Stomach (tissue), 9 donors: Measurements from ENCODE around the gene TAP1. TPM values are rescaled to one million over a fixed set of nuclear protein-coding genes. Genes with fewer than 3 reads are reported as not detected.
A peak's percentile ranks its signal among the peaks of the same experiment; 100 is the strongest.

Experiments used
- DNase-seq, 2 donors: peaks; one replicate each; pipeline versions ENCODE4 v3.0.0 to v3.0.0-alpha.2; 2013 to 2019
- H3K27ac ChIP-seq, 5 donors: fragments of 200-600 bp in 4 of 5; sonication (generic) in 4 of 5; one replicate each; pipeline ENCODE4 v1.5.1; 2013 to 2019; ENCODE audit warnings: mild to moderate bottlenecking in 1 of 5, moderate library complexity in 1 of 5
- H3K27me3 ChIP-seq, 3 donors: fragments of 200-600 bp; sonication (generic); one replicate each; pipeline ENCODE4 v1.5.1; 2017 to 2019; ENCODE audit warnings: mixed run types in 1 of 3
- H3K36me3 ChIP-seq, 4 donors: fragments of 200-600 bp; sonication (generic); 1 replicate in 3 of 4; 2 replicates in 1 of 4; pipeline ENCODE4 v1.5.1; 2016 to 2019
- H3K4me1 ChIP-seq, 4 donors: fragments of 200-600 bp; sonication (generic); one replicate each; pipeline ENCODE4 v1.5.1; 2016 to 2019
- H3K4me3 ChIP-seq, 4 donors: fragments of 200-600 bp; sonication (generic) in 3 of 4; one replicate each; pipeline ENCODE4 v1.5.1; 2016 to 2019; ENCODE audit warnings: mild to moderate bottlenecking in 1 of 4
- H3K9me3 ChIP-seq, 4 donors: fragments of 200-600 bp; sonication (generic); one replicate each; pipeline ENCODE4 v1.5.1; 2016 to 2019
- EP300 ChIP-seq: sonication (generic); formaldehyde crosslinking; IDR thresholded peaks from one replicate; pipeline ENCODE4 v1.6.1; 2017; ENCODE audit warnings: antibody characterized with exemption
- POLR2A ChIP-seq, 4 donors: fragments of 450-650 bp; IDR thresholded peaks; one replicate each; pipeline ENCODE4 v1.6.1; 2016; ENCODE audit warnings: antibody characterized with exemption in 4 of 4, control low read depth in 2 of 4, mild to moderate bottlenecking in 1 of 4, moderate library complexity in 1 of 4
- POLR2AphosphoS5 ChIP-seq, 3 donors: sonication (generic); formaldehyde crosslinking; IDR thresholded peaks; one replicate each; pipeline ENCODE4 v1.6.1; 2016; ENCODE audit warnings: antibody characterized with exemption in 3 of 3
- WGBS, 5 donors: extraction: QIAGEN DNeasy Blood & Tissue Kit in 3 of 5; methylation state at CpG; one replicate each; pipeline versions ENCODE4 v1.1.5 to v1.1.7; 2013 to 2018; 5-methylcytosine and 5-hydroxymethylcytosine counted together
- intact Hi-C: fragments of 100-400 bp; cut with DNase I; formaldehyde crosslinking; loops from one replicate; pipeline ENCODE4 v1.15.1; 2023; ENCODE audit warnings: low total_unique reads
- polyA plus RNA-seq, 3 donors: library from polyadenylated mRNA; stranded (reverse); fragments of 200-250 nt; gene quantifications; one replicate each; pipeline ENCODE4 v1.2.3, GENCODE V29; 2013
- total RNA-seq, 5 donors: library from RNA; depleted of rRNA; stranded (reverse); fragments of >200 nt; gene quantifications; one replicate each; pipeline versions ENCODE4 v1.1.0 to v1.2.3, GENCODE V29; 2014 to 2016
- TF ChIP-seq, protein P1 (sequence below), 7 experiments: fragments of 450-650 bp in 4 of 7; fragments of 200-600 bp in 3 of 7; sonication (generic) in 3 of 7; IDR thresholded peaks; one replicate each; pipeline ENCODE4 v1.5.1; 2016 to 2019; ENCODE audit warnings: antibody characterized with exemption in 7 of 7, control low read depth in 2 of 7, mild to moderate bottlenecking in 1 of 7
- donor health status: healthy with polysubstance abuse.
- donor health status: Bipolar disorder and iron deficiency.
- donor health status: healthy.

The TAP1 gene
- total and polyA plus RNA-seq, 8 donors = 10.8 to 117 (median 25.3) TPM

DNA sequence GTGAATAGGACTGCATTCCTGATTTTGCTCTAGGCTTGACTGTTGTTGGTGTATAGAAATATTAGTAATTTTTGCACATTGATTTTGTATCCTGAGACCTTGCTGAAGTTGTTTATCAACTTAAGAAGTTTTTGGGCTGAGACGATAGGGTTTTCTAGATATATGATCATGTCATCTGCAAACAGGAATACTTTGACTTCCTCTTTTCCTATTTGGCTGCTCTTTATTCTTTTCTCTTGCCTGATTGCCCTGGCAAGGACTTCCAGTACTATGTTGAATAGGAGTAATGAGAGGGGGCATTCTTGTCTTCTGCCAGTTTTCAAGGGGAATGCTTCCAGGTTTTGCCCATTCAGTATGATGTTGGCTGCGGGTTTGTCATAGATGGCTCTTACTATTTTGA, 50.1 kb downstream of the TAP1 start:
- no peak for DNase-seq

DNA sequence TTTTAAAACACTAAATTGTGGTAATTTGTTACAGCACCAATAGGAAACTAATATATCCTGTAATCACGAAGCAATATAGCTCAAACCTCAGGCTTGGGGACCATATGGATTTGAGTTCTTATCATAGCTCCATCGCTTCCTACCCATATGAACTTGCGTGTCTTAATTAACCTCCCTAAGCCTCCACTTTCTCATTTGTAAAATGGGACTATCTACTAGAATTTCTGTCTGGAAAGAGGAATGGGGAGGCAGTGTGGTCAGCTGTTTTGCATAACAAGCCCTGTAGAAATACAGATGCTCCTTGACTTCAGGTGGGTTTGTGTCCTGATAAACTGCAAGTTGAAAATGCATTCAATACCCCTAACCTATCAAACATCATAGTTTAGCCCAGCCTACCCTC, 53.8 kb downstream of the TAP1 start:
- no peak for TF ChIP-seq POLR2A (IDR thresholded peaks at IDR 0.05)
- TF ChIP-seq POLR2AphosphoS5 (IDR thresholded peaks at IDR 0.05) = no peak
- no peak for TF ChIP-seq EP300
- TF ChIP-seq, protein P1, sequence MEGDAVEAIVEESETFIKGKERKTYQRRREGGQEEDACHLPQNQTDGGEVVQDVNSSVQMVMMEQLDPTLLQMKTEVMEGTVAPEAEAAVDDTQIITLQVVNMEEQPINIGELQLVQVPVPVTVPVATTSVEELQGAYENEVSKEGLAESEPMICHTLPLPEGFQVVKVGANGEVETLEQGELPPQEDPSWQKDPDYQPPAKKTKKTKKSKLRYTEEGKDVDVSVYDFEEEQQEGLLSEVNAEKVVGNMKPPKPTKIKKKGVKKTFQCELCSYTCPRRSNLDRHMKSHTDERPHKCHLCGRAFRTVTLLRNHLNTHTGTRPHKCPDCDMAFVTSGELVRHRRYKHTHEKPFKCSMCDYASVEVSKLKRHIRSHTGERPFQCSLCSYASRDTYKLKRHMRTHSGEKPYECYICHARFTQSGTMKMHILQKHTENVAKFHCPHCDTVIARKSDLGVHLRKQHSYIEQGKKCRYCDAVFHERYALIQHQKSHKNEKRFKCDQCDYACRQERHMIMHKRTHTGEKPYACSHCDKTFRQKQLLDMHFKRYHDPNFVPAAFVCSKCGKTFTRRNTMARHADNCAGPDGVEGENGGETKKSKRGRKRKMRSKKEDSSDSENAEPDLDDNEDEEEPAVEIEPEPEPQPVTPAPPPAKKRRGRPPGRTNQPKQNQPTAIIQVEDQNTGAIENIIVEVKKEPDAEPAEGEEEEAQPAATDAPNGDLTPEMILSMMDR (IDR thresholded peaks at IDR 0.05) = no peak
- Histone ChIP-seq H3K27ac (no peak overlapping the region), H3K36me3 (no peaks in the 10 kb centered on the region), H3K4me3 (no peak overlapping the region), H3K9me3 (peaks cover 0 to 7% (median 2%) of the 10 kb centered on the region in 4 donors), H3K4me1 (peaks cover 0 to 12% (median 9%) of the 10 kb centered on the region in 4 donors), H3K27me3 (peaks cover 0 to 74% (median 0%) of the 10 kb centered on the region in 3 donors)
- intact Hi-C loops = loop anchor here (5.0 kb wide), 1 partner anchor 387 kb away; no protein-coding TSS in a partner anchor
- DNase-seq = no peak
- WGBS, 5 donors = 75 to 95% (median 83%) methylated on average over 3 of the region's 3 CpGs

More for the DNA sequence above, 50.1 kb downstream of the TAP1 start:
- Histone ChIP-seq H3K36me3 (no peaks in the 10 kb centered on the region), H3K4me1 (no peaks in the 10 kb centered on the region), H3K27me3 (peaks cover 0 to 59% (median 7%) of the 10 kb centered on the region in 3 donors), H3K27ac (no peak overlapping the region), H3K9me3 (peaks cover 0 to 7% (median 2%) of the 10 kb centered on the region in 4 donors), H3K4me3 (no peak overlapping the region)
- WGBS, 5 donors = 32 to 71% (median 48%) methylated on average over 2 of the region's 2 CpGs
- intact Hi-C loops = no loop called here
- TF ChIP-seq, protein P1 (IDR thresholded peaks at IDR 0.05) = no peak
- no peak for TF ChIP-seq EP300
- TF ChIP-seq POLR2A (IDR thresholded peaks at IDR 0.05) = no peak
- no peak for TF ChIP-seq POLR2AphosphoS5 (IDR thresholded peaks at IDR 0.05)

DNA sequence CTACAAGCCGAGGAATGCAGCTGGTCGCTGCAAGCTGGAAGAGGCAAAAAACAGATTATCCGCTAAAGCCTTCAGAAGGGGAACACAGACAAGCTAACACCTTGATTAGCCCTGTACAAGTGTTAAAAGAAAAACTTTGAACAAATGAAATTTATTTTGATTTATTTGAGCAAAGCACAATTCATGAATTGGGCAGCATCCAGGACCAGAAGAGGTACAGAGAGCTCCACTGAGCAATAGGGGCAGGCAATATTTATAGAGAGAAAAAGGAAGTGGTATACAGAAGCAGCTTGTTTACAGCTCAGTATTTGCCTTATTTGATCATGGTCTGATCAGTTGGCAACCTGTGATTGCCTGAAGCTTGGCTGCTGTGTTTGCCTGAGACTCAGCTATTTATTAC, 54.3 kb downstream of the TAP1 start:
- TF ChIP-seq POLR2AphosphoS5 (IDR thresholded peaks at IDR 0.05) = no peak
- TF ChIP-seq, protein P1 (IDR thresholded peaks at IDR 0.05) = no peak
- no peak for TF ChIP-seq EP300
- no peak for TF ChIP-seq POLR2A (IDR thresholded peaks at IDR 0.05)
- Histone ChIP-seq H3K27me3 (peaks cover 0 to 80% (median 0%) of the 10 kb centered on the region in 3 donors), H3K27ac (no peak overlapping the region), H3K4me1 (peaks cover 0 to 12% (median 9%) of the 10 kb centered on the region in 4 donors), H3K4me3 (no peak overlapping the region), H3K36me3 (no peaks in the 10 kb centered on the region), H3K9me3 (peaks cover 0 to 7% (median 2%) of the 10 kb centered on the region in 4 donors)
- no peak for DNase-seq
- 95 to 99% (median 97%) methylated on average over 3 of the region's 3 CpGs for WGBS, 5 donors
- intact Hi-C loops = loop anchor here (5.0 kb wide), 1 partner anchor 387 kb away; no protein-coding TSS in a partner anchor

DNA sequence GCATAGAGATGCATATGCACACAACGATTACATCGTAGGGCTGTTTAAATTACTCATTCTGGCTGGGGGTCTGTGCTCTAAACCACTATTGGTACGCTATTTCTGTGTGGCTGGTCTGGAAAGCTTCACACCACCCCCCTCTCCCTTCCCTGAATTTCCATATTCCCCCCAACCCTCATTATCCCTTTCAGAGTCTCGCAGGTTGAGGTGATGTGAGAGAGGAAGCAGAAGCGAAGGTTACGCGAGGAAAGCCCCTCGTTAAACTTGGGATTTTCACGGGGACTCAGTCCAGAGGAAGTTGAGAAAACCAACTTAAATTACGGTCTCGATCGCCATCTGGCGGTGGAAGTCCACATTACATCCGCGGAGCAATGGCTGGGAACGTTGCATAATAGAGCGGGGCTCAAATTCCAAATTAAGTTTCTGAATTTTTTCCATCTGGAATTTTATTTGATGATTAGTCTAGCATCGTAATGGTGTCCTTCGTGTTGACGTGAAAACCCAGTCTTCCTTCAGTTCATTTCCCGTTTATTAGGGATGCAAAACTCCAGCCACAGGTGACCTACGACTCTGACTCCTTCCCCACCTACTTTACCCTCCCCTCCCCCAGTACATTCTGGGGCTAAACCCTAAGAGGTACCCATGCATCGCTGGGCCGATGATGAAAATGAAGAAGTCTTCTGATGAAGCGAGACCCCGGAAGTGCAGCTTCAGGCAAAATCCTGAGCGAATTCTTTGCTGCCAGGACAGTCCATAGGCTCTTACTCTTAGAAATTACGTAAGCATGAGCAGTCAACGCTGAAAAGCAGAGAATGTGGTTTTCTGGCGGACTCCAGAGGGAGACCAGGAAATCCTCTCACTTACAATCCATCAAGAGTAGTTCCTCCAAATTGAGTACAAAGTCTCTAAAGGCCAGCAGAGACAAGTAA, 56.4 kb downstream of the TAP1 start:
- Histone ChIP-seq H3K27ac (no peak overlapping the region), H3K4me1 (peaks cover 0 to 12% (median 9%) of the 10 kb centered on the region in 4 donors), H3K27me3 (peaks cover 0 to 78% (median 0%) of the 10 kb centered on the region in 3 donors), H3K9me3 (peaks cover 0 to 7% (median 2%) of the 10 kb centered on the region in 4 donors), H3K36me3 (no peaks in the 10 kb centered on the region), H3K4me3 (no peak overlapping the region)
- intact Hi-C loops = loop anchor here (5.0 kb wide), 1 partner anchor 385 kb away; no protein-coding TSS in a partner anchor
- WGBS, 5 donors = 9 to 12% (median 11%) methylated on average over 30 of the region's 30 CpGs
- peak; percentile 85 to 86 for DNase-seq
- TF ChIP-seq, protein P1 (IDR thresholded peaks at IDR 0.05) = peak in 5 of 7 experiments; percentile 86 to 94 (median 90)
- no peak for TF ChIP-seq POLR2A (IDR thresholded peaks at IDR 0.05)
